Measurements from ENCODE around the gene PRPF38A.

GRCh38 chr1:52385376-52385775 lies 19.0 kb upstream of the PRPF38A start:
- TF ChIP-seq, protein P1, sequence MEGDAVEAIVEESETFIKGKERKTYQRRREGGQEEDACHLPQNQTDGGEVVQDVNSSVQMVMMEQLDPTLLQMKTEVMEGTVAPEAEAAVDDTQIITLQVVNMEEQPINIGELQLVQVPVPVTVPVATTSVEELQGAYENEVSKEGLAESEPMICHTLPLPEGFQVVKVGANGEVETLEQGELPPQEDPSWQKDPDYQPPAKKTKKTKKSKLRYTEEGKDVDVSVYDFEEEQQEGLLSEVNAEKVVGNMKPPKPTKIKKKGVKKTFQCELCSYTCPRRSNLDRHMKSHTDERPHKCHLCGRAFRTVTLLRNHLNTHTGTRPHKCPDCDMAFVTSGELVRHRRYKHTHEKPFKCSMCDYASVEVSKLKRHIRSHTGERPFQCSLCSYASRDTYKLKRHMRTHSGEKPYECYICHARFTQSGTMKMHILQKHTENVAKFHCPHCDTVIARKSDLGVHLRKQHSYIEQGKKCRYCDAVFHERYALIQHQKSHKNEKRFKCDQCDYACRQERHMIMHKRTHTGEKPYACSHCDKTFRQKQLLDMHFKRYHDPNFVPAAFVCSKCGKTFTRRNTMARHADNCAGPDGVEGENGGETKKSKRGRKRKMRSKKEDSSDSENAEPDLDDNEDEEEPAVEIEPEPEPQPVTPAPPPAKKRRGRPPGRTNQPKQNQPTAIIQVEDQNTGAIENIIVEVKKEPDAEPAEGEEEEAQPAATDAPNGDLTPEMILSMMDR (IDR thresholded peaks at IDR 0.05; ENCODE audit: low read depth, low read length), result no peak
- no peak for TF ChIP-seq POLR2A (IDR thresholded peaks at IDR 0.05; ENCODE audit: extremely low read depth, insufficient read length)

All from NB4 (cell line).